Fibroblast of villous mesenchyme (primary cell): Measurements from ENCODE around the gene HPS1. TPM values are rescaled to one million over a fixed set of nuclear protein-coding genes. Genes with fewer than 3 reads are reported as not detected.
A peak's percentile ranks its signal among the peaks of the same experiment; 100 is the strongest.

Experiments used
- DNase-seq: peaks from one replicate; pipeline ENCODE4 v3.0.0-alpha.2; 2010; ENCODE audit warnings: low read depth
- H3K4me3 ChIP-seq: 2 replicates; pipeline ENCODE4 v1.5.1; 2011; ENCODE audit warnings: low read depth, mild to moderate bottlenecking, low read length
- CTCF ChIP-seq: IDR thresholded peaks from 2 replicates; pipeline ENCODE4 v1.5.1; 2012; ENCODE audit warnings: low read depth, mild to moderate bottlenecking, low read length; ENCODE audit not compliant: insufficient read depth
- total RNA-seq: library from RNA; depleted of rRNA; stranded (reverse); fragments of >200 nt; gene quantifications from 2 replicates; pipeline ENCODE4 v1.2.3, GENCODE V29; 2012

Gene HPS1
- total RNA-seq, 1 donor: 43.2 TPM

GRCh38 chr10:98463976-98464754, 17.4 kb upstream of the HPS1 start:
- DNase-seq: no peak
- no peak for TF ChIP-seq CTCF
- H3K4me3 ChIP-seq: no peak overlapping the region

- no peak for DNase-seq
- no peak for TF ChIP-seq CTCF
- H3K4me3 ChIP-seq: no peak overlapping the region
Measured at GRCh38 chr10:98463016-98463415, 16.3 kb upstream of the HPS1 start.

GRCh38 chr10:98461500-98461842, 14.7 kb upstream of the HPS1 start:
- no peak for DNase-seq
- no peak overlapping the region for H3K4me3 ChIP-seq
- TF ChIP-seq CTCF: no peak

GRCh38 chr10:98460837-98461499, 14.2 kb upstream of the HPS1 start:
- peak; percentile 96 for DNase-seq
- no peak overlapping the region for H3K4me3 ChIP-seq

GRCh38 chr10:98458809-98459784, 12.4 kb upstream of the HPS1 start:
- TF ChIP-seq CTCF: no peak
- H3K4me3 ChIP-seq: no peak overlapping the region

More at GRCh38 chr10:98460837-98461499, 14.2 kb upstream of the HPS1 start:
- TF ChIP-seq CTCF: no peak

GRCh38 chr10:98457721-98458120, 11.0 kb upstream of the HPS1 start:
- TF ChIP-seq CTCF: no peak
- H3K4me3 ChIP-seq: no peak overlapping the region
- DNase-seq: no peak

More at GRCh38 chr10:98458809-98459784, 12.4 kb upstream of the HPS1 start:
- no peak for DNase-seq
